AG04449 (cell line): ENCODE data around the gene CPE.

Experiments used
- CTCF ChIA-PET: fragments of 350-600 bp; formaldehyde crosslinking; extraction: SDS; loops from one replicate; lab custom pipeline; 2021; ENCODE audit warnings: antibody characterized with exemption; lab: Yijun Ruan, JAX
- POLR2A ChIA-PET: fragments of 400-600, 350-600 bp; formaldehyde crosslinking; extraction: SDS; loops from one replicate; lab custom pipeline; 2020; ENCODE audit warnings: antibody characterized with exemption, inconsistent platforms; lab: Yijun Ruan, JAX
- DNase-seq: peaks from one replicate; pipeline ENCODE4 v3.0.0-alpha.2; 2010; ENCODE audit warnings: low read depth, low spot score
- H3K4me3 ChIP-seq: 2 replicates; pipeline ENCODE4 v1.5.1; 2011; ENCODE audit warnings: low read depth, mild to moderate bottlenecking, control low read depth, low read length
- TF ChIP-seq, protein P1 (sequence below): IDR thresholded peaks from one replicate; pipeline ENCODE4 v1.5.1; 2011; ENCODE audit warnings: mild to moderate bottlenecking, moderate library complexity, low read length, control low read depth, inconsistent platforms; ENCODE audit not compliant: insufficient read depth; ENCODE audit errors: missing control alignments

The CPE gene

DNA sequence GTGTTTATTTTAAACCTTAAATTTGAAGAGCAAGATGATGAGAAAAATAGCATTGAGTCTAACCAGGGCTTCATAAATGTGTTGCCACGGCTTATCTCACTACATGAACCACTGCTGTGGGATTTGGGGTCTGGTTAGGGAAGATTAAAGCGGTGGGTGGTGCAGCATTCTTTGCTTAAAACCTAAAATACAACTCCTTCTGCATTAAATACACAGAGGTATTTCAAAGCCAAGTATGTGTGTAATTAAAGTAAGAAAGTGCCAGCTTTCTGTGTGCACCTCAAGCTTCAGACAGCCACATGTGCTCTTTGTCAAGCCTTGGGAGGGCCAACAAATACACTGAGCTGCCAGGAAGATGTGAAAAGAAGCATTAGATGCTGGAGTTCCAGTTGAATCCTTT is 128.0 kb downstream of the CPE start:
- TF ChIP-seq, protein P1, sequence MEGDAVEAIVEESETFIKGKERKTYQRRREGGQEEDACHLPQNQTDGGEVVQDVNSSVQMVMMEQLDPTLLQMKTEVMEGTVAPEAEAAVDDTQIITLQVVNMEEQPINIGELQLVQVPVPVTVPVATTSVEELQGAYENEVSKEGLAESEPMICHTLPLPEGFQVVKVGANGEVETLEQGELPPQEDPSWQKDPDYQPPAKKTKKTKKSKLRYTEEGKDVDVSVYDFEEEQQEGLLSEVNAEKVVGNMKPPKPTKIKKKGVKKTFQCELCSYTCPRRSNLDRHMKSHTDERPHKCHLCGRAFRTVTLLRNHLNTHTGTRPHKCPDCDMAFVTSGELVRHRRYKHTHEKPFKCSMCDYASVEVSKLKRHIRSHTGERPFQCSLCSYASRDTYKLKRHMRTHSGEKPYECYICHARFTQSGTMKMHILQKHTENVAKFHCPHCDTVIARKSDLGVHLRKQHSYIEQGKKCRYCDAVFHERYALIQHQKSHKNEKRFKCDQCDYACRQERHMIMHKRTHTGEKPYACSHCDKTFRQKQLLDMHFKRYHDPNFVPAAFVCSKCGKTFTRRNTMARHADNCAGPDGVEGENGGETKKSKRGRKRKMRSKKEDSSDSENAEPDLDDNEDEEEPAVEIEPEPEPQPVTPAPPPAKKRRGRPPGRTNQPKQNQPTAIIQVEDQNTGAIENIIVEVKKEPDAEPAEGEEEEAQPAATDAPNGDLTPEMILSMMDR = no peak
- CTCF ChIA-PET = no interaction called here
- no peak overlapping the region for H3K4me3 ChIP-seq
- POLR2A ChIA-PET = no interaction called here
- DNase-seq = no peak

DNA sequence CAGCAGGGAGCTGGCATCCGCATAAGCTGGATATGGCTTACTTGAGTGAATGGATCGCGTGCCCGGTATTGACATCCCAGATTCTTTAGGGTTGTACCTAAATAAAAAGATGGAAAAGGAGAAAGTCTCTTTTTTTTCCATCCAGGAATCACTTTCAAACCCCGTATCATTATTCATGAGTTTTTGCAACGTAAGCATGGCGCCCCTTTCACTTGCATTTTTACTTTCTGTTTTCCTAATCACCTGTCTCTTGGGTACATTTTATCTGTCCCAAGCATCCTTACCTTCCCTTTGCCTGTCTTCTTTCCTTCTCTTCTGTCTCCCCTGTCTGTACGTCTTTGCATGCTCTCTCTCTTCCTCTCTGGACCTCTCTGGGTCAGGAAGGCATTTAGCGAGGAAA is 128.6 kb downstream of the CPE start:
- TF ChIP-seq, protein P1 = no peak
- no peak overlapping the region for H3K4me3 ChIP-seq
- ChIA-PET POLR2A (no interaction called here), CTCF (no interaction called here)
- DNase-seq = no peak

DNA sequence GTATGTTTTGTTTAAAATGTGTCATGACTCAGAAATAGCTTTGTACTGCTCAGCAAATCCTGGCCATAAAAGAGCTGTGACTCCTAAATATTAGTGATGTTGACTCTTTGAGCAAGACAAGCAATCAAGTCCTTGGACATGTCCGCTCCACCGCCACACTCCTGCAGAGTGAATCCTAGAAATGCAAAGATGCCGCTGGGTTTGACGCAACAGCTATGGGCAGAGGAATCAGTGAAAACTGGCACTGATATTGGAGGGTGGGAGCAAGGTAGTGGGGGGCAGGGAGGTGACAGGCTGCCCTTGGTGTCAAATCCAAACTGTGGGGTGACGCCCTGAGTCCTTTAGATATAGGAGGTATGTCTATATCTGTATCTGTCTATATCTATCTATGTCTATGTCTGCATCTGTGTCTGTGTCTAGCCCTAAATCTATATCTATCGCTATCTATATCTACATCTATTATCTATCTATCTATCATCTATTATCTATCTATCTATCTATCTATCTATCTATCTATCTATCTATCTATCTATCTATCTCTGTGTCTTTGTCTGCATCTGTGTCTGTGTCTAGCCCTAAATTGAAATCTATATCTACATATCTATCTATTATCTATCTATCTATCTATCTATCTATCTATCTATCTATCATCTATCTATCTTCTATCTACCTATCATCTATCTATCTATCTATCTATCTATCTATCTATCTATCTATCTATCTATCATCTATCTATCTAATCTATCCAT is 129.7 kb downstream of the CPE start:
- TF ChIP-seq, protein P1 = no peak
- ChIA-PET CTCF (interaction anchor here (1.3 kb wide), 1 partner anchor 15 kb away, joined by 3 read pairs; no protein-coding TSS in a partner anchor), POLR2A (no interaction called here)
- H3K4me3 ChIP-seq = no peak overlapping the region
- DNase-seq = no peak

DNA sequence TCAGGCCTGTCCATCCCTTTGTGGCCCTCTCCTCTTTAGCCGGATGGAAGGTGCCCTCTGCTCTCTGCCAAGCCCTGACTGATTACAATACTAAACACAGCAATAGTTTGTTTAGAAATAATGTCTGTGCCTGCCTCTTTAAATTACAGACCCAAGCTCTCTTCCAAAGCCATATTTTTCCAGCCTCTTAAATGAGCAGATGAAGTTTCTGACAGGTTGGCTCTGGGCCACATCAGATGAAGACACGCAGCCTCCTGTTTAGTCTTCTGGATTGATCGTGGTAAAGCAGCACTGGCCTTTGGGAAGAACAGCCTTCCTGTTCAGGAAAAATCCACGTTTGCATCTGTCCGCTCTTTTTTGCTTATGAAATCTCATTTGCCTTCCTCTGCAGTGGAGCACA is 133.6 kb downstream of the CPE start:
- ChIA-PET CTCF (no interaction called here), POLR2A (no interaction called here)
- H3K4me3 ChIP-seq = no peak overlapping the region
- DNase-seq = no peak
- TF ChIP-seq, protein P1 = no peak

DNA sequence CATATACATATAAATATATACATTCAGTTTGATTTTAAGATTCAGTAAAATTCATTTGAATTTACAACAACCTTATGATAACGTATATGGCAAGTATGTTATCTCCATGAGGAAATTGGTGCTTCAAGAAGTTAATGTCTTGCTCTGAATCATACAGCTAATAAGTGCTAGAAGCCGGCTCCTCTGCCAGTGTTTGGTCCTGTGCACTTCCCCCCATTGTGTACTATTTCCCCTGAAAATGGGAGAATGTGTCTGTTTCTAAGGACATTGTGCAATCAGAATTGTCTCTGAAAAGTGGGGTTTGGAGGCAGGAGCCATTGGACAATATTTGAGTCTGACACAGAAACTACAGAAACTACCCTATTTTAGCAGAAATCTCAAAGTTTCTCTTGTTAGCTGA is 135.9 kb downstream of the CPE start:
- POLR2A ChIA-PET = interaction anchor here (0.6 kb wide), 1 partner anchor 8 kb away, joined by 3 read pairs; no protein-coding TSS in a partner anchor
- no peak for DNase-seq
- CTCF ChIA-PET = no interaction called here
- TF ChIP-seq, protein P1 = no peak
- no peak overlapping the region for H3K4me3 ChIP-seq

DNA sequence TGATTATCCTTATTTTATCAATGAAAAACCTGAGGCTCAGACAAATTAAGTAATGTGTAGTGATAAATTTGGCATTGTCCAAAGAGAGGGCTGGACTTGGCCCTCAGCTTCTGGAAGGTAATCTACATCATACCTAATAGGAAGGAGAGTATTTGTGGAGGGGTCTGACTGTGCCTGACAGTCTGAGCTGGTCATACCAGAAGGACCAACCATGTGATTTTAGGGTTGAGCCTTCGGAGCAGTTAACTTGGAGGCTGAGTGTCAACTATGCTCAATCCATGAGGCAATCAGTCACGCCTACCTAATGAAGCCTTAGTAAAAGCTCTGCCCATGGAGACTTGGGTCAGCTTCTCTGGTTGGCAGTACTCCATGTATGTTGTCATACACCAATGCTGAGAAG is 136.4 kb downstream of the CPE start:
- CTCF ChIA-PET = no interaction called here
- no peak for DNase-seq
- POLR2A ChIA-PET = no interaction called here
- no peak overlapping the region for H3K4me3 ChIP-seq
- TF ChIP-seq, protein P1 = no peak
